SK-N-SH (cell line): ENCODE data around the gene VANGL2. TPM values are rescaled to one million over a fixed set of nuclear protein-coding genes. Genes with fewer than 3 reads are reported as not detected.

Experiments
- CTCF ChIA-PET: fragments of 300-600, 350-600 bp; formaldehyde crosslinking; extraction: SDS; loops from one replicate; lab custom pipeline; 2021; lab: Yijun Ruan, JAX
- POLR2A ChIA-PET: fragments of 350-600 bp; sonication (Branson Sonifier 250); formaldehyde crosslinking; extraction: SDS; loops from one replicate; lab custom pipeline; 2020; ENCODE audit warnings: antibody characterized with exemption, inconsistent platforms; lab: Yijun Ruan, JAX
- DNase-seq: peaks from one replicate; pipeline ENCODE4 v3.0.0; 2012
- H2AFZ ChIP-seq: fragments of 200-600 bp; sonication (generic); 2 replicates; pipeline ENCODE4 v1.8.1; 2016; ENCODE audit warnings: antibody characterized with exemption, mild to moderate bottlenecking, low read depth
- H3F3A ChIP-seq: fragments of 200-600 bp; sonication (generic); replicated peaks from 2 replicates; pipeline ENCODE3; 2016; ENCODE audit warnings: antibody characterized with exemption, mild to moderate bottlenecking; ENCODE audit not compliant: insufficient read depth
- H3K27ac ChIP-seq, 2 experiments: fragments of 200-500 bp in 1 of 2; fragments of 200-600 bp in 1 of 2; sonication (Bioruptor generic) in 1 of 2; sonication (generic), shearing (Covaris generic) in 1 of 2; 2 replicates each; pipeline versions ENCODE4 v1.5.1 to v1.6.1; 2014 to 2016; ENCODE audit warnings: low read depth in 2 of 2, inconsistent platforms in 1 of 2, low read length in 1 of 2, mild to moderate bottlenecking in 1 of 2, mixed read lengths in 1 of 2
- H3K27me3 ChIP-seq: fragments of 200-600 bp; sonication (generic), shearing (Covaris generic); 2 replicates; pipeline ENCODE4 v1.6.1; 2016; ENCODE audit warnings: mixed run types; ENCODE audit not compliant: insufficient read depth
- H3K36me3 ChIP-seq, 2 experiments: fragments of 200-500 bp in 1 of 2; fragments of 200-600 bp in 1 of 2; sonication (Bioruptor generic) in 1 of 2; sonication (generic) in 1 of 2; replicated peaks in 1 of 2; 2 replicates each; pipeline versions ENCODE3 to v1.5.1; 2014 to 2016; ENCODE audit warnings: low read length in 1 of 2, mild to moderate bottlenecking in 1 of 2; ENCODE audit not compliant: insufficient read depth in 2 of 2, control insufficient read depth in 1 of 2
- H3K4me1 ChIP-seq, 2 experiments: fragments of 200-500 bp in 1 of 2; fragments of 200-600 bp in 1 of 2; sonication (Bioruptor generic) in 1 of 2; sonication (generic), shearing (Covaris generic) in 1 of 2; 2 replicates each; pipeline versions ENCODE4 v1.5.1 to v1.6.1; 2014 to 2016; ENCODE audit warnings: low read depth in 1 of 2, low read length in 1 of 2, mixed run types in 1 of 2; ENCODE audit not compliant: insufficient read depth in 2 of 2, control insufficient read depth in 1 of 2
- H3K4me2 ChIP-seq: fragments of 200-600 bp; sonication (generic), shearing (Covaris generic); 2 replicates; pipeline ENCODE4 v1.6.1; 2017; ENCODE audit warnings: mixed run types
- H3K4me3 ChIP-seq, 2 experiments: fragments of 200-500 bp in 1 of 2; fragments of 200-600 bp in 1 of 2; sonication (Bioruptor generic) in 1 of 2; sonication (generic), shearing (Covaris generic) in 1 of 2; 2 replicates each; pipeline versions ENCODE4 v1.5.1 to v1.8.1; 2014 to 2016; ENCODE audit warnings: low read depth in 2 of 2, inconsistent platforms in 1 of 2, low read length in 1 of 2, mild to moderate bottlenecking in 1 of 2, mixed read lengths in 1 of 2, moderate library complexity in 1 of 2
- H3K79me2 ChIP-seq: fragments of 200-600 bp; sonication (generic); 2 replicates; pipeline ENCODE4 v1.8.1; 2017; ENCODE audit warnings: mild to moderate bottlenecking; ENCODE audit not compliant: insufficient read depth
- H3K9ac ChIP-seq: fragments of 200-600 bp; sonication (generic); 2 replicates; pipeline ENCODE4 v1.6.1; 2017; ENCODE audit warnings: mixed run types
- H3K9me2 ChIP-seq: fragments of 200-600 bp; sonication (generic); 2 replicates; pipeline ENCODE4 v1.6.1; 2017; ENCODE audit warnings: mixed run types
- H3K9me3 ChIP-seq: fragments of 200-600 bp; sonication (generic); 2 replicates; pipeline ENCODE4 v1.6.1; 2017; ENCODE audit warnings: mixed run types, mild to moderate bottlenecking, moderate library complexity
- H4K20me1 ChIP-seq: fragments of 200-600 bp; sonication (generic); 2 replicates; pipeline ENCODE4 v1.6.1; 2017; ENCODE audit warnings: mild to moderate bottlenecking, mixed run types; ENCODE audit not compliant: insufficient read depth
- CTCF ChIP-seq: fragments of 200-600 bp; sonication (generic); IDR thresholded peaks from 2 replicates; pipeline ENCODE4 v1.6.1; 2017; ENCODE audit warnings: antibody characterized with exemption, mild to moderate bottlenecking, moderate library complexity
- EP300 ChIP-seq, 2 experiments: IDR thresholded peaks; 2 replicates each; pipeline versions ENCODE4 v1.4.0 to v1.6.1; 2012; ENCODE audit warnings: borderline replicate concordance in 1 of 2, low read depth in 1 of 2, low read length in 1 of 2
- EZH2phosphoT487 ChIP-seq: fragments of 200-600 bp; sonication (generic); IDR thresholded peaks from 2 replicates; pipeline ENCODE4 v1.6.1; 2017; ENCODE audit warnings: low read depth, mixed run types, mild to moderate bottlenecking, antibody characterized with exemption, moderate library complexity, borderline replicate concordance
- FOXJ3 ChIP-seq: sonication (generic); formaldehyde crosslinking; IDR thresholded peaks from 2 replicates; pipeline ENCODE4 v1.5.1; 2020; ENCODE audit warnings: mild to moderate bottlenecking, missing genetic modification reagents
- FOXM1 ChIP-seq: IDR thresholded peaks from 2 replicates; pipeline ENCODE4 v1.4.0; 2012; ENCODE audit warnings: low read depth, mild to moderate bottlenecking
- GABPA ChIP-seq: IDR thresholded peaks from 2 replicates; pipeline ENCODE4 v1.4.0; 2012; ENCODE audit warnings: low read depth, mild to moderate bottlenecking
- MEF2A ChIP-seq: IDR thresholded peaks from 2 replicates; pipeline ENCODE4 v1.4.0; 2012; ENCODE audit warnings: low read depth, borderline replicate concordance
- MXI1 ChIP-seq: IDR thresholded peaks from 2 replicates; pipeline ENCODE4 v1.6.1; 2012; ENCODE audit warnings: mild to moderate bottlenecking, low read depth, low read length, improper control_type of control experiment
- NRF1 ChIP-seq: IDR thresholded peaks from 2 replicates; pipeline ENCODE4 v1.6.1; 2012; ENCODE audit warnings: low read depth, mild to moderate bottlenecking, low read length
- POLR2AphosphoS5 ChIP-seq: IDR thresholded peaks from 2 replicates; pipeline ENCODE4 v1.6.1; 2012; ENCODE audit warnings: low read depth, low read length
- RAD21 ChIP-seq: IDR thresholded peaks from 2 replicates; pipeline ENCODE4 v1.6.1; 2012; ENCODE audit warnings: mild to moderate bottlenecking, low read length
- RCOR1 ChIP-seq: fragments of 150-350 bp; IDR thresholded peaks from 2 replicates; pipeline ENCODE4 v1.6.1; 2017; ENCODE audit warnings: antibody characterized with exemption, low read length
- RFX5 ChIP-seq: IDR thresholded peaks from 2 replicates; pipeline ENCODE4 v1.6.1; 2012; ENCODE audit warnings: mild to moderate bottlenecking, improper control_type of control experiment, low read length
- SMC3 ChIP-seq: IDR thresholded peaks from 2 replicates; pipeline ENCODE4 v1.6.1; 2012; ENCODE audit warnings: low read depth, low read length, improper control_type of control experiment
- YY1 ChIP-seq: IDR thresholded peaks from 2 replicates; pipeline ENCODE4 v1.4.0; 2012; ENCODE audit warnings: low read depth, mild to moderate bottlenecking
- WGBS: methylation state at CpG from one replicate; pipeline ENCODE4 v1.1.6; 2017; ENCODE audit warnings: low lambda C conversion rate; 5-methylcytosine and 5-hydroxymethylcytosine counted together
- polyA plus RNA-seq, 3 experiments: library from polyadenylated mRNA; depleted of rRNA; stranded (reverse); fragments of >200 nt; gene quantifications; 2 replicates each; pipeline ENCODE4 v1.2.3, GENCODE V29; 2012
- TF ChIP-seq, protein P1 (sequence below): fragments of 150-350 bp; IDR thresholded peaks from 2 replicates; pipeline ENCODE4 v1.6.1; 2017; ENCODE audit warnings: antibody characterized with exemption, low read length, low read depth, borderline replicate concordance
- TF ChIP-seq, protein P2 (sequence below): IDR thresholded peaks from 2 replicates; pipeline ENCODE4 v1.6.1; 2012; ENCODE audit warnings: mild to moderate bottlenecking, low read depth, low read length, moderate library complexity

Gene VANGL2
- polyA plus RNA-seq, 1 of the 3 experiments (the other 2 are of a cell fraction): 13.4 TPM

GRCh38 chr1:160471253-160471652, 70.9 kb downstream of the VANGL2 start (continued):
- TF ChIP-seq RCOR1: no peak
- no peak for TF ChIP-seq EZH2phosphoT487
- TF ChIP-seq YY1: no peak
- TF ChIP-seq FOXM1: no peak
- no peak for TF ChIP-seq POLR2AphosphoS5
- TF ChIP-seq SMC3: no peak

DNA sequence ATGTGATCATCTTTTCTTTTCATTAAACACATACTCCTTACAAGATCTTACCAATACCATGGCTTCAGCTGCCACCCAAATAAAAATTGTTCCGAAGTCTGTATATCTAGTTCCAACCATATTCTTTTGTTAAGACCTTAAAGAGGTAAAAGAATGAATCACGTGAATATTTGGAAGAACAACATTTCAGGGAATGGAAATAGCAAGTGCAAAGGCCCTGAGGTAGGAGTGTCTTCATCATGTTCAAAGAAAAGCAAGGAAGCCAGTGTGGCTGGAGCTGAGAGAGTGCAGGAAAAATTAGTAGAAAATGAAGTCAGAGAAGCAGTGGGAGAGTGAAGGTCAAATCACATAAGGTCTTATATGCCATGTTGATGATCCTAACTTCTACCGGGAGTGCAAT, 71.7 kb downstream of the VANGL2 start:
- CTCF ChIA-PET: no interaction called here
- POLR2A ChIA-PET: no interaction called here

More for the DNA sequence above, 71.7 kb downstream of the VANGL2 start:
- TF ChIP-seq EP300 (IDR thresholded peaks at IDR 0.05; ENCODE audit: borderline replicate concordance in 1 of 2, low read depth in 1 of 2, low read length in 1 of 2) (no peak), MEF2A (no peak), FOXM1 (no peak), MXI1 (no peak), FOXJ3 (CRISPR knock-in tag) (no peak), RAD21 (no peak), GABPA (no peak), YY1 (no peak), NRF1 (no peak), RFX5 (no peak), CTCF (no peak)
- TF ChIP-seq, protein P1, sequence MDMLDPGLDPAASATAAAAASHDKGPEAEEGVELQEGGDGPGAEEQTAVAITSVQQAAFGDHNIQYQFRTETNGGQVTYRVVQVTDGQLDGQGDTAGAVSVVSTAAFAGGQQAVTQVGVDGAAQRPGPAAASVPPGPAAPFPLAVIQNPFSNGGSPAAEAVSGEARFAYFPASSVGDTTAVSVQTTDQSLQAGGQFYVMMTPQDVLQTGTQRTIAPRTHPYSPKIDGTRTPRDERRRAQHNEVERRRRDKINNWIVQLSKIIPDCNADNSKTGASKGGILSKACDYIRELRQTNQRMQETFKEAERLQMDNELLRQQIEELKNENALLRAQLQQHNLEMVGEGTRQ: no peak
- TF ChIP-seq, protein P2, sequence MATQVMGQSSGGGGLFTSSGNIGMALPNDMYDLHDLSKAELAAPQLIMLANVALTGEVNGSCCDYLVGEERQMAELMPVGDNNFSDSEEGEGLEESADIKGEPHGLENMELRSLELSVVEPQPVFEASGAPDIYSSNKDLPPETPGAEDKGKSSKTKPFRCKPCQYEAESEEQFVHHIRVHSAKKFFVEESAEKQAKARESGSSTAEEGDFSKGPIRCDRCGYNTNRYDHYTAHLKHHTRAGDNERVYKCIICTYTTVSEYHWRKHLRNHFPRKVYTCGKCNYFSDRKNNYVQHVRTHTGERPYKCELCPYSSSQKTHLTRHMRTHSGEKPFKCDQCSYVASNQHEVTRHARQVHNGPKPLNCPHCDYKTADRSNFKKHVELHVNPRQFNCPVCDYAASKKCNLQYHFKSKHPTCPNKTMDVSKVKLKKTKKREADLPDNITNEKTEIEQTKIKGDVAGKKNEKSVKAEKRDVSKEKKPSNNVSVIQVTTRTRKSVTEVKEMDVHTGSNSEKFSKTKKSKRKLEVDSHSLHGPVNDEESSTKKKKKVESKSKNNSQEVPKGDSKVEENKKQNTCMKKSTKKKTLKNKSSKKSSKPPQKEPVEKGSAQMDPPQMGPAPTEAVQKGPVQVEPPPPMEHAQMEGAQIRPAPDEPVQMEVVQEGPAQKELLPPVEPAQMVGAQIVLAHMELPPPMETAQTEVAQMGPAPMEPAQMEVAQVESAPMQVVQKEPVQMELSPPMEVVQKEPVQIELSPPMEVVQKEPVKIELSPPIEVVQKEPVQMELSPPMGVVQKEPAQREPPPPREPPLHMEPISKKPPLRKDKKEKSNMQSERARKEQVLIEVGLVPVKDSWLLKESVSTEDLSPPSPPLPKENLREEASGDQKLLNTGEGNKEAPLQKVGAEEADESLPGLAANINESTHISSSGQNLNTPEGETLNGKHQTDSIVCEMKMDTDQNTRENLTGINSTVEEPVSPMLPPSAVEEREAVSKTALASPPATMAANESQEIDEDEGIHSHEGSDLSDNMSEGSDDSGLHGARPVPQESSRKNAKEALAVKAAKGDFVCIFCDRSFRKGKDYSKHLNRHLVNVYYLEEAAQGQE: no peak
- DNase-seq: no peak
- Histone ChIP-seq H3F3A (no peaks in the 10 kb centered on the region), H3K4me2 (no peak overlapping the region), H3K4me3 (no peak overlapping the region), H3K9me2 (no peaks in the 10 kb centered on the region), H3K36me3 (no peaks in the 10 kb centered on the region), H3K9ac (no peak overlapping the region), H3K4me1 (no peaks in the 10 kb centered on the region), H3K27me3 (peaks cover 11% of the 10 kb centered on the region), H3K79me2 (no peaks in the 10 kb centered on the region), H3K9me3 (no peaks in the 10 kb centered on the region), H2AFZ (no peak overlapping the region), H4K20me1 (no peaks in the 10 kb centered on the region), H3K27ac (no peak overlapping the region)
- WGBS: 4% methylated on average over 3 of the region's 3 CpGs
